Osteoblast (primary cell): ENCODE measurements around the gene EGFL6. TPM values are rescaled to one million over a fixed set of nuclear protein-coding genes. Genes with fewer than 3 reads are reported as not detected.

ENCODE experiments used
- DNase-seq: peaks from one replicate; pipeline ENCODE4 v3.0.0; 2011; ENCODE audit warnings: low spot score, mixed read lengths; ENCODE audit not compliant: insufficient read length; ENCODE audit errors: missing footprints
- H2AFZ ChIP-seq: 2 replicates; pipeline ENCODE4 v1.6.0; 2011; ENCODE audit warnings: mild to moderate bottlenecking, low read length
- H3K27ac ChIP-seq: 2 replicates; pipeline ENCODE4 v1.5.1; 2011; ENCODE audit warnings: mild to moderate bottlenecking, low read depth, low read length, moderate library complexity
- H3K27me3 ChIP-seq: 2 replicates; pipeline ENCODE4 v1.6.0; 2012; ENCODE audit warnings: mild to moderate bottlenecking, control low read depth, inconsistent platforms, low read length, moderate library complexity; ENCODE audit not compliant: insufficient read depth
- H3K36me3 ChIP-seq: 2 replicates; pipeline ENCODE4 v1.5.1; 2011; ENCODE audit warnings: mild to moderate bottlenecking, low read length, control low read depth, moderate library complexity; ENCODE audit not compliant: insufficient read depth
- H3K4me1 ChIP-seq: 2 replicates; pipeline ENCODE4 v1.5.1; 2011; ENCODE audit warnings: mild to moderate bottlenecking, low read length, control low read depth, moderate library complexity; ENCODE audit not compliant: insufficient read depth
- H3K4me2 ChIP-seq: 2 replicates; pipeline ENCODE4 v1.6.0; 2011; ENCODE audit warnings: mild to moderate bottlenecking, low read length; ENCODE audit not compliant: insufficient read depth
- H3K4me3 ChIP-seq: fragments of 200-600 bp; sonication (generic); 3 replicates; pipeline ENCODE4 v1.5.1; 2012; ENCODE audit warnings: mild to moderate bottlenecking, low read length, inconsistent platforms; ENCODE audit not compliant: insufficient read depth
- H3K79me2 ChIP-seq: 2 replicates; pipeline ENCODE4 v1.6.0; 2012; ENCODE audit warnings: mild to moderate bottlenecking, low read length, control low read depth, inconsistent platforms; ENCODE audit not compliant: insufficient read depth
- H3K9me3 ChIP-seq: 2 replicates; pipeline ENCODE4 v1.5.1; 2011; ENCODE audit warnings: low read depth, low read length, control low read depth
- H4K20me1 ChIP-seq: 2 replicates; pipeline ENCODE4 v1.6.0; 2012; ENCODE audit warnings: mild to moderate bottlenecking, low read length, control low read depth; ENCODE audit not compliant: insufficient read depth
- total RNA-seq: library from RNA; depleted of rRNA; stranded (reverse); fragments of >200 nt; gene quantifications from 2 replicates; pipeline ENCODE4 v1.2.3, GENCODE V29; 2012
- TF ChIP-seq, protein P1 (sequence below): IDR thresholded peaks from 2 replicates; pipeline ENCODE4 v1.5.1; 2011; ENCODE audit warnings: mild to moderate bottlenecking, low read depth, low read length, moderate library complexity; ENCODE audit errors: extremely low read depth

The EGFL6 gene
- total RNA-seq, 1 donor: under 0.01 TPM

- no peaks in the 10 kb centered on the region for H3K79me2 ChIP-seq
- peak; percentile 58 for DNase-seq
- H3K4me3 ChIP-seq: peak overlapping the region; percentile 22
- TF ChIP-seq, protein P1, sequence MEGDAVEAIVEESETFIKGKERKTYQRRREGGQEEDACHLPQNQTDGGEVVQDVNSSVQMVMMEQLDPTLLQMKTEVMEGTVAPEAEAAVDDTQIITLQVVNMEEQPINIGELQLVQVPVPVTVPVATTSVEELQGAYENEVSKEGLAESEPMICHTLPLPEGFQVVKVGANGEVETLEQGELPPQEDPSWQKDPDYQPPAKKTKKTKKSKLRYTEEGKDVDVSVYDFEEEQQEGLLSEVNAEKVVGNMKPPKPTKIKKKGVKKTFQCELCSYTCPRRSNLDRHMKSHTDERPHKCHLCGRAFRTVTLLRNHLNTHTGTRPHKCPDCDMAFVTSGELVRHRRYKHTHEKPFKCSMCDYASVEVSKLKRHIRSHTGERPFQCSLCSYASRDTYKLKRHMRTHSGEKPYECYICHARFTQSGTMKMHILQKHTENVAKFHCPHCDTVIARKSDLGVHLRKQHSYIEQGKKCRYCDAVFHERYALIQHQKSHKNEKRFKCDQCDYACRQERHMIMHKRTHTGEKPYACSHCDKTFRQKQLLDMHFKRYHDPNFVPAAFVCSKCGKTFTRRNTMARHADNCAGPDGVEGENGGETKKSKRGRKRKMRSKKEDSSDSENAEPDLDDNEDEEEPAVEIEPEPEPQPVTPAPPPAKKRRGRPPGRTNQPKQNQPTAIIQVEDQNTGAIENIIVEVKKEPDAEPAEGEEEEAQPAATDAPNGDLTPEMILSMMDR: no peak
- no peaks in the 10 kb centered on the region for H3K36me3 ChIP-seq
- peak overlapping the region; percentile 68 for H3K27ac ChIP-seq
- peak overlapping the region; percentile 54 for H2AFZ ChIP-seq
- no peaks in the 10 kb centered on the region for H3K27me3 ChIP-seq
- peak overlapping the region; percentile 64 for H3K4me2 ChIP-seq
- no peaks in the 10 kb centered on the region for H3K9me3 ChIP-seq
- H4K20me1 ChIP-seq: no peaks in the 10 kb centered on the region
- peaks cover 22% of the 10 kb centered on the region for H3K4me1 ChIP-seq
These were observed 89.7 kb downstream of the EGFL6 start for GRCh38 chrX:13659063-13659462.

- Histone ChIP-seq H3K4me1 (peaks cover 29% of the 10 kb centered on the region), H3K27me3 (no peaks in the 10 kb centered on the region), H3K9me3 (no peaks in the 10 kb centered on the region), H2AFZ (peak overlapping the region; percentile 16), H4K20me1 (no peaks in the 10 kb centered on the region), H3K4me3 (peak overlapping the region; percentile 43), H3K27ac (peak overlapping the region; percentile 48), H3K36me3 (no peaks in the 10 kb centered on the region), H3K79me2 (no peaks in the 10 kb centered on the region), H3K4me2 (peak overlapping the region; percentile 63)
- DNase-seq: no peak
- TF ChIP-seq, protein P1: no peak
These were observed 92.4 kb downstream of the EGFL6 start for GRCh38 chrX:13661735-13662288.

GRCh38 chrX:13662355-13662791 is 93.0 kb downstream of the EGFL6 start:
- Histone ChIP-seq H3K4me2 (peak overlapping the region; percentile 63), H4K20me1 (no peaks in the 10 kb centered on the region), H3K27me3 (no peaks in the 10 kb centered on the region), H3K27ac (peak overlapping the region; percentile 48), H3K9me3 (no peaks in the 10 kb centered on the region), H3K79me2 (no peaks in the 10 kb centered on the region), H2AFZ (peak overlapping the region; percentile 16), H3K4me1 (peaks cover 32% of the 10 kb centered on the region), H3K4me3 (peak overlapping the region; percentile 43), H3K36me3 (no peaks in the 10 kb centered on the region)
- DNase-seq: peak; percentile 41
- TF ChIP-seq, protein P1: no peak

DNA sequence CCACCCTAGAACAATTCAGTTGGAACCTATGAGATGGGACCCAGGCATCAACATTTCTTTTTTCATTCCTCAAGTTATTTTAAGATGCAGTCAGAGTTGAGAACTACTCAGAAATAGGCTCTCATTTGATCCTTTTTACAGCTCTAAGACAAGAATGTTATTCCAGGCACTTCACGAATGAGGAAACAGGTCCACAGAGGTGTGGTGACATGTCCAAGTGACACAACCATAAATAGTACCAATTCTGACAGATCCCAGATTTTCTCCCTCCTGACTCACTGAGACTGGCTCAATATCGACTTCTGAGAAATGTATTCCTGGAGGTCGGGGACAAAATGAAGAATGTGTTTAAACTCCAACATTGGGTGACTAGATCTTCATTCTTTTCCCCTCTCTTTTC is 94.6 kb downstream of the EGFL6 start:
- no peaks in the 10 kb centered on the region for H4K20me1 ChIP-seq
- no peak overlapping the region for H2AFZ ChIP-seq
- no peaks in the 10 kb centered on the region for H3K36me3 ChIP-seq
- H3K27me3 ChIP-seq: no peaks in the 10 kb centered on the region
- H3K9me3 ChIP-seq: no peaks in the 10 kb centered on the region
- peaks cover 32% of the 10 kb centered on the region for H3K4me1 ChIP-seq
- no peak overlapping the region for H3K4me3 ChIP-seq
- no peak for DNase-seq
- no peaks in the 10 kb centered on the region for H3K79me2 ChIP-seq
- TF ChIP-seq, protein P1: no peak
- no peak overlapping the region for H3K4me2 ChIP-seq
- peak overlapping the region; percentile 47 for H3K27ac ChIP-seq
